Dendritic cell treated with granulocyte-macrophage colony-stimulating factor and Interleukin-4, amounts not matched to agents 40 ng/mL and 50 ng/mL, for 4 days (primary cell): ENCODE results near the gene OXSR1.
A peak's percentile ranks its signal among the peaks of the same experiment; 100 is the strongest.
"Not testable (repeated sequence)": the region's sequence is repeated elsewhere in the genome, so short reads cannot be mapped to it uniquely, and the experiment has no call there.

Source experiments
- H3K27ac Mint-ChIP-seq: one replicate; pipeline ENCODE4 v1.8.0; 2022; ENCODE audit warnings: mild to moderate bottlenecking, mixed read lengths
- H3K27me3 Mint-ChIP-seq: one replicate; pipeline ENCODE4 v1.8.0; 2022; ENCODE audit warnings: mild to moderate bottlenecking, mixed read lengths
- H3K36me3 Mint-ChIP-seq: one replicate; pipeline ENCODE4 v1.8.0; 2022; ENCODE audit warnings: low read depth, mixed read lengths
- H3K4me1 Mint-ChIP-seq: one replicate; pipeline ENCODE4 v1.8.0; 2022; ENCODE audit warnings: low read depth, mixed read lengths
- H3K4me3 Mint-ChIP-seq: one replicate; pipeline ENCODE4 v1.8.0; 2022; ENCODE audit warnings: mild to moderate bottlenecking, moderate library complexity, mixed read lengths
- H3K9me3 Mint-ChIP-seq: one replicate; pipeline ENCODE4 v1.8.0; 2022; ENCODE audit warnings: mixed read lengths
- intact Hi-C: fragments of 100-400 bp; cut with micrococcal nuclease; formaldehyde crosslinking; loops from one replicate; pipeline ENCODE4 v1.15.0; 2022

The OXSR1 gene

DNA sequence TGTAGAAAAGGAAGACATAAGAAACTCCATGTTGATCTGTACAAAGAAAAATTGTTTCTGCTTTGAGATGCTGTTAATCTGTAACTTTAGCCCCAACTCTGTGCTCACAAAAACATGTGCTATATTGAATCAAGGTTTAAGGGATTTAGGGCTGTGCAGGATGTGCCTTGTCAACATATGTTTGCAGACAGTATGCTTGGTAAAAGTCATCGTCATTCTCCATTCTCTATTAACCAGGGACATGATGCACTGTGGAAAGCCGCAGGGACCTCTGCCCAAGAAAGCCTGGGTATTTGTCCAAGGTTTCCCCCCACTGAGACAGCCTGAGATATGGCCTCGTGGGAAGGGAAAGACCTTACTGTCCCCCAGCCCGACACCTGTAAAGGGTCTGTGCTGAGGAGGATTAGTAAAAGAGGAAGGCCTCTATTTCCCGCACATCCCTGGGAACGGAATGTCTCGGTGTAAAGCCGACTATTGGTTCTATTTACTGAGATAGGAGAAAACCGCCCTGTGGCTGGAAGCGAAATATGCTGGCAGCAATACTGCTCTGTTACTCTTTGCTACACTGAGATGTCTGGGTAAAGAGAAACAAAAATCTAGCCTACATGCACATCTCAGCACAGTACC is 30.7 kb upstream of the OXSR1 start:
- H3K36me3 Mint-ChIP-seq = peaks cover 81% of the 10 kb centered on the region
- not testable (repeated sequence) for H3K4me3 Mint-ChIP-seq, H3K9me3 Mint-ChIP-seq, H3K27ac Mint-ChIP-seq, H3K27me3 Mint-ChIP-seq
- peaks cover 78% of the 10 kb centered on the region for H3K4me1 Mint-ChIP-seq
- intact Hi-C loops = loop anchor here (5.0 kb wide), 3 partner anchors 98 to 1248 kb away; partner anchors contain the start of genes SLC25A38 and XYLB

DNA sequence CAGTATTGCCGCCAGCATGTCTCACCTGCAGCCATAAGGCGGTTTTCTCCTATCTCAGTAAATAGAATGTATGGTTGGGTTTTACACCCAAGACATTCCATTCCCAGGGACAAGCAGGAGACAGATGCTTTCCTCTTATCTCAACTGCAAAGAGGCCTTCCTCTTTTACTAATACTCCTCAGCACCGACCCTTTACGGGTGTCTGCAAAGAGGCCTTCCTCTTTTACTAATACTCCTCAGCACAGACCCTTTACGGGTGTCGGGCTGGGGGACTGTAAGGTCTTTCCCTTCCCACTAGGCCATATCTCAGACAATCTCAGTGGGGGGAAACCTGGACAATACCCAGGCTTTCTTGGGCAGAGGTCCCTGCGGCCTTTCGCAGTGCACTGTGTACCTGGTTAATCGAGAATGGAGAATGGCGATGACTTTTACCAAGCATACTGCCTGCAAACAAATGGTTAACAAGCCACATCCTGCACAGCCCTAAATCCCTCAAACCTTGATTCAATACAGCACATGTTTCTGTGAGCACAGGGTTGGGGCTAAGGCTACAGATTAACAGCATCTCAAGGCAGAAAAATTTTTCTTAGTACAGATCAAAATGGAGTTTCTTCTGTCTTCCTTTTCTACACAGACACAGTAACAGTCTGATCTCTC is 29.6 kb upstream of the OXSR1 start:
- intact Hi-C loops = loop anchor here (5.0 kb wide), 2 partner anchors 212 to 1247 kb away; partner anchors contain the start of genes SLC25A38 and XYLB
- peaks cover 82% of the 10 kb centered on the region for H3K4me1 Mint-ChIP-seq
- H3K27ac Mint-ChIP-seq = peak overlapping the region; percentile 98
- H3K36me3 Mint-ChIP-seq = peaks cover 76% of the 10 kb centered on the region
- H3K9me3 Mint-ChIP-seq, H3K27me3 Mint-ChIP-seq: not testable (repeated sequence)
- peak overlapping the region; percentile 96 for H3K4me3 Mint-ChIP-seq

DNA sequence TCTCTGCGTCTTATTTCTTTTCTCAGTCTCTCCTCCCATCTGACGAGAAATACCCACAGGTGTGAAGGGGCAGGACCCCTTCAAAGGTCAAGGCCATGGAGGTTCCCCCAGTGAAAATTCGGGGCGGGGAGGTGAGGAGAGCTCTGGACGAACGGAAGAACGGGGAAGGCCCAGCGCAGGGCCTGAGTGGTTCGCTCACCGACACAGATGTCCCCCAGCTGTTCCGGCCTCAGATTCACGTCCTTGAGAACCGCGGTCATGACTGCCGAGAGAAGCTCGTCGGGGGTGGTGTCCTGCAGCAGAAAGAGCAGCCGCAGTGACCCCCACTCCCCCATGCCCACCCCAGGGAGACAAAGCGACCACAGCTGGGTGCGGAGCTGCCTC is 29.0 kb upstream of the OXSR1 start:
- intact Hi-C loops = loop anchor here (5.0 kb wide), 2 partner anchors 211 to 1246 kb away; partner anchors contain the start of genes SLC25A38 and XYLB
- no peaks in the 10 kb centered on the region for H3K27me3 Mint-ChIP-seq
- no peaks in the 10 kb centered on the region for H3K9me3 Mint-ChIP-seq
- H3K4me1 Mint-ChIP-seq = peaks cover 82% of the 10 kb centered on the region
- H3K4me3 Mint-ChIP-seq = peak overlapping the region; percentile 96
- H3K27ac Mint-ChIP-seq = peak overlapping the region; percentile 98
- peaks cover 76% of the 10 kb centered on the region for H3K36me3 Mint-ChIP-seq

DNA sequence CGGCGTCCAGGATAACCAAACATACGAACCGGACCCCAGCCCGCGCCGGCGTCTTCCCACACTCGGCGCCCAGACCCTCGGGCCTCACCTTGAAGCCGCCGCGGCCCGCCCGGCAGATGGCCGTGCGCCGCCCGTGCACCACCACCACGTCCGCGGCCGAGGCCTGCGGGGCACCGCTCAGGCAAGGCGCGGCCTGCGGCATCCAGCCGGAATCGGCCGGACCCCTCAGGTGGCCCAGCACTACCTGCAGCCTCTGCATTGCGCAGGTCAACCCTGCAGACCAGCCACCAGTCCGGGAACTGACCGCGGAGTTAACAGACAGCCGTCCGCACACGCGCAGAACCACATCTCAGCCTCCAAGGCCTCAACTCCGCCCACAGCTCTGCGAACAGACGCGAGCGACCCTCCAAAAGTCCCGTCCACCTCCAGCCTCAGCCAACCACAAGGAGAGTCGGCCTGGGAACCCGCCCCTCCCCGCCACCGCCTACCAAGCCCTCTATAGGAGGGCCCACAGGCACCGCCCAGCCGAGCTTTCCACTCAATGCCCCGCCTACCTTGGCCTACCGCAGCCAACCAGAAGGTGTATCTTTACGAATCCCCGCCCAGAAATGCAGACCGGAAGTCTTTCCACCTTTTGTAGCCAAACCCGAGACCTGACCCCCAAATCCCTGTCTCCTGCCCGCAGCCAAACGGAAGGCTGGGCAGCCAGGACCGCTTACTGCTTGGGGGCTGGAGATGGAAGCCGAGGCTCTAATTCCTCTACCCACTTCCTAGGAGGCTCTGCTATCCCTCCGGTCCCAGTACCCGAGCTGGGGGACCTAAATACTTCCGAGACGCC is 28.3 kb upstream of the OXSR1 start, which contains the start of gene ACAA1:
ACAA1 (minus strand) TSS at position 351 of the 838 bp plus-strand sequence; CDS start at position 259, 92 bp downstream.
- Mint-ChIP-seq H3K27ac (peak within 1 kb of the TSS; percentile 98), H3K4me1 (peaks cover 82% of the 10 kb centered on the region), H3K4me3 (peak within 1 kb of the TSS; percentile 96), H3K9me3 (no peaks in the 10 kb centered on the region), H3K36me3 (peaks cover 76% of the 10 kb centered on the region), H3K27me3 (no peaks in the 10 kb centered on the region)
- intact Hi-C loops = loop anchor here (1.0 to 5.0 kb wide), 3 partner anchors 28 to 1245 kb away; partner anchors contain the start of genes OXSR1, SLC25A38 and XYLB

DNA sequence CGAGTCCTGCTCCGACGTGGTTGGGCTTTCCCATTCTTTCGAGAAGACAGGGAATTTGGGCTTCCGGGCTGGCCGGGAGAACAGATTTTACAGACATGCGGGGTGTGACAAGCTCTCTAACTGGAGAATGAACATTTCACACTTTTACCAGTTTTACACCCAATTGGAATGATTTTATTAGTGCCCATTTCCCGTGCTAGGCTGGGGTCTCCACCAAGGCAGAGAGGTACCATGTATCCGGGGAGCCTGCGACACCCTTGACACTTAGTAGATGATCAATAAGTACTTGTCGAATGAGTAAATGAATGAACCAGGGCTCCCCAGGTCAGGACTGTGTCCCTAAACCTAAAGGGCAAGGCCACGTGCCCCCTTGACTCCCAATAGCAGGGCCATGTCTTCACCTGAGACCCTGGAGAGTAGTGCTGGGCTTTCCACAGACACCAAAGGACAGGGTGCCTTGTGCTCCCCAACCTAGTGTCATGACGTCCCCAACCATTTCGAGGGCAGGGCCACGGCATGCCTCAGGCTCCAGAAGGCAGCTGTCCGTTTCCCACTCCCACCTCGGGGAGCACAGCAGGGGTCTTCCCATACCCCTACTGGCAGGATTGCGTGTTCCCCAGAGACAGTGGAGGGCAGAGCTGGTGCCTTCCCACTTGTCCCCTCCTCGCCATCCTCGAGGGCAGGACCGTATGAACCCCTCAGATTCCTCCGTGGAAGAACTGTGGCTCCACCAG is 27.6 kb upstream of the OXSR1 start:
- Mint-ChIP-seq H3K27me3 (no peaks in the 10 kb centered on the region), H3K4me3 (peak overlapping the region; percentile 96), H3K27ac (peak overlapping the region; percentile 98), H3K4me1 (peaks cover 80% of the 10 kb centered on the region), H3K36me3 (peaks cover 73% of the 10 kb centered on the region), H3K9me3 (no peaks in the 10 kb centered on the region)
- intact Hi-C loops = loop anchor here (1.0 to 5.0 kb wide), 3 partner anchors 28 to 1245 kb away; partner anchors contain the start of genes OXSR1, SLC25A38 and XYLB

DNA sequence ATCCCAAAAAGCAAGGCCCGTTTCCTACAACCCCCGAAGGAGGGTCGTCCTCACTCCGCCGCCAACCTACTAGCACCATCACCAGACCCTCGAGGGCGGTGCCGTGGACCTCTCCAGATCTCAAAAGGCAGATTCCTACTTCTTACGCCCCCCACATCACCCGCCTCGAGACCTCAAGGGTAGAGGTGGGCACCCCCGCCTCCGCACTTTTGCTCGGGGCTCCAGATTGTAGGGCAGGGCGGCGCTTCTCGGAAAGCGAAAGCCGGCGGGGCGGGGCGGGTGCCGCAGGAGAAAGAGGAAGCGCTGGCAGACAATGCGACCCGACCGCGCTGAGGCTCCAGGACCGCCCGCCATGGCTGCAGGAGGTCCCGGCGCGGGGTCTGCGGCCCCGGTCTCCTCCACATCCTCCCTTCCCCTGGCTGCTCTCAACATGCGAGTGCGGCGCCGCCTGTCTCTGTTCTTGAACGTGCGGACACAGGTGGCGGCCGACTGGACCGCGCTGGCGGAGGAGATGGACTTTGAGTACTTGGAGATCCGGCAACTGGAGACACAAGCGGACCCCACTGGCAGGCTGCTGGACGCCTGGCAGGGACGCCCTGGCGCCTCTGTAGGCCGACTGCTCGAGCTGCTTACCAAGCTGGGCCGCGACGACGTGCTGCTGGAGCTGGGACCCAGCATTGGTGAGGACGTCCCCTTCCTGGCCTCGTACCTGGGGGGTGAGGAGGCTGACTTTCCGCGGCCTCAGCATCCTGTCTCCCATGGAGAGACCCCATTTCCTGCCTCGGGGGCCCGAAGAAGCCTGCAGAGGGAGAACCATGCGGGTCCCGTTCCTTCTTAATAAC is 26.8 kb upstream of the OXSR1 start, which contains the start of gene MYD88:
MYD88 (plus strand) TSS at position 313 of the 842 bp plus-strand sequence; CDS start at position 353, 40 bp downstream.
- Mint-ChIP-seq H3K27me3 (no peaks in the 10 kb centered on the region), H3K9me3 (no peaks in the 10 kb centered on the region), H3K36me3 (peaks cover 66% of the 10 kb centered on the region), H3K27ac (peak within 1 kb of the TSS; percentile 98), H3K4me3 (peak within 1 kb of the TSS; percentile 96), H3K4me1 (peaks cover 80% of the 10 kb centered on the region)
- intact Hi-C loops = loop anchor here (5.0 kb wide), 2 partner anchors 209 to 1244 kb away; partner anchors contain the start of genes SLC25A38 and XYLB

DNA sequence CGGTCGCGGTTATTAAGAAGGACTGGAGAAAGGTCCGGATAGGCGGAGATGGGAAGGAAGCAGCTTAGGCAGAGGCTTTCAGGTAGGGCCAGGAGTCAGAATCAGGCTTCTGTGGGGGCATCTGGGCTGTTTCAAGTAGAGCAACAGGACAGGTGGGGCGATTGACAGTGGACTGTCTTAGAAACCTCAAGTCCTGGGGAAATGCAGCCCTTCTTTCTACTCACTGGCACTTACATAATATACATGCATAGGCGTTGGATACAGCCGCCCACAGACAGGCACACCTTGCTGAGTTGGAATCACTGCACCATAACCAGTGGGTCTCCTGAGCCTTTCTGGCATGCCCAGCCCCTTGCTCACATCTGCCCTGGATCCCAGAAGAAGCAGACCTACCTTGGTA is 26.1 kb upstream of the OXSR1 start:
- peak overlapping the region; percentile 96 for H3K4me3 Mint-ChIP-seq
- peaks cover 80% of the 10 kb centered on the region for H3K4me1 Mint-ChIP-seq
- no peaks in the 10 kb centered on the region for H3K27me3 Mint-ChIP-seq
- intact Hi-C loops = loop anchor here (5.0 kb wide), 2 partner anchors 208 to 1243 kb away; partner anchors contain the start of genes SLC25A38 and XYLB
- H3K9me3 Mint-ChIP-seq = no peaks in the 10 kb centered on the region
- peaks cover 59% of the 10 kb centered on the region for H3K36me3 Mint-ChIP-seq
- peak overlapping the region; percentile 98 for H3K27ac Mint-ChIP-seq

DNA sequence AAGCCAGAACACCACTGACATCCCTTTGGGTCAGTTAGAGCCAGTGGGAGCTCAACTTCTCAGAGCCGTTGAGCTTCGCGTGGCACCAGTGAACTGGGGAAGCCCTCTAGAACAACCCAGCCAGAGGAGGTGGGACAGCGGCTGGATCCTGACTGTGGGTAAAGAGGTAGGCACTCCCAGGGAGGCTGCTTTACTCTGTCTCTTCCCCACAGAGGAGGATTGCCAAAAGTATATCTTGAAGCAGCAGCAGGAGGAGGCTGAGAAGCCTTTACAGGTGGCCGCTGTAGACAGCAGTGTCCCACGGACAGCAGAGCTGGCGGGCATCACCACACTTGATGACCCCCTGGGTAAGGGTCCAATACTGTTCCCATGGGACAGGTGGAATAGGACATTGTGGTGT is 25.7 kb upstream of the OXSR1 start:
- Mint-ChIP-seq H3K27me3 (no peaks in the 10 kb centered on the region), H3K4me3 (peak overlapping the region; percentile 96), H3K36me3 (peaks cover 55% of the 10 kb centered on the region), H3K9me3 (no peaks in the 10 kb centered on the region), H3K27ac (peak overlapping the region; percentile 98), H3K4me1 (peaks cover 78% of the 10 kb centered on the region)
- intact Hi-C loops = loop anchor here (5.0 kb wide), 2 partner anchors 208 to 1243 kb away; partner anchors contain the start of genes SLC25A38 and XYLB

DNA sequence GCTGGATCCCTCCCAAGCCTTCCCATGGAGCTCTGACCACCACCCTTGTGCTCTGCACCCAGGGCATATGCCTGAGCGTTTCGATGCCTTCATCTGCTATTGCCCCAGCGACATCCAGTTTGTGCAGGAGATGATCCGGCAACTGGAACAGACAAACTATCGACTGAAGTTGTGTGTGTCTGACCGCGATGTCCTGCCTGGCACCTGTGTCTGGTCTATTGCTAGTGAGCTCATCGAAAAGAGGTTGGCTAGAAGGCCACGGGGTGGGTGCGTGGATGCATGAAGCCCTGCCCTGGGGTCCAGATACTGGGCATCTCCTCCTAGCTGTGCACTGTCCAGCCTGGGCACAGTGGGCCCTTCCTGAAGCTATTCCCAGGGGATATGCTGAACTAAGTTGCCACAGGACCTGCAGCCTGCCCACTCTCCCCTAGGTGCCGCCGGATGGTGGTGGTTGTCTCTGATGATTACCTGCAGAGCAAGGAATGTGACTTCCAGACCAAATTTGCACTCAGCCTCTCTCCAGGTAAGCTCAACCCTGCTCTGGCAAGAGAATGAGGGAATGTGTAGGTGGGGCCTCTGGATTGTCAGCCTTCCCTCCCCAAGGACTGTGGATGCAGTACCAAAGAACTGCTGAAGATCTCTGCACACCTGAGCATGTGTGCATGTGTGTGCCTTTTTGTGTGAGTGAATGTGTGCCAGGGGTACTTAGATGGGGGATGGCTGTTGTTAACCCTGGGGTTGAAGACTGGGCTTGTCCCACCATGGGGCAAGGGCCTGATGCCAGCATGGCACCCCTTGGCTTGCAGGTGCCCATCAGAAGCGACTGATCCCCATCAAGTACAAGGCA is 24.8 kb upstream of the OXSR1 start:
- peak overlapping the region; percentile 96 for H3K4me3 Mint-ChIP-seq
- H3K36me3 Mint-ChIP-seq = peaks cover 47% of the 10 kb centered on the region
- H3K27me3 Mint-ChIP-seq = no peaks in the 10 kb centered on the region
- H3K27ac Mint-ChIP-seq = no peak overlapping the region
- no peaks in the 10 kb centered on the region for H3K9me3 Mint-ChIP-seq
- intact Hi-C loops = no loop called here
- peaks cover 70% of the 10 kb centered on the region for H3K4me1 Mint-ChIP-seq

DNA sequence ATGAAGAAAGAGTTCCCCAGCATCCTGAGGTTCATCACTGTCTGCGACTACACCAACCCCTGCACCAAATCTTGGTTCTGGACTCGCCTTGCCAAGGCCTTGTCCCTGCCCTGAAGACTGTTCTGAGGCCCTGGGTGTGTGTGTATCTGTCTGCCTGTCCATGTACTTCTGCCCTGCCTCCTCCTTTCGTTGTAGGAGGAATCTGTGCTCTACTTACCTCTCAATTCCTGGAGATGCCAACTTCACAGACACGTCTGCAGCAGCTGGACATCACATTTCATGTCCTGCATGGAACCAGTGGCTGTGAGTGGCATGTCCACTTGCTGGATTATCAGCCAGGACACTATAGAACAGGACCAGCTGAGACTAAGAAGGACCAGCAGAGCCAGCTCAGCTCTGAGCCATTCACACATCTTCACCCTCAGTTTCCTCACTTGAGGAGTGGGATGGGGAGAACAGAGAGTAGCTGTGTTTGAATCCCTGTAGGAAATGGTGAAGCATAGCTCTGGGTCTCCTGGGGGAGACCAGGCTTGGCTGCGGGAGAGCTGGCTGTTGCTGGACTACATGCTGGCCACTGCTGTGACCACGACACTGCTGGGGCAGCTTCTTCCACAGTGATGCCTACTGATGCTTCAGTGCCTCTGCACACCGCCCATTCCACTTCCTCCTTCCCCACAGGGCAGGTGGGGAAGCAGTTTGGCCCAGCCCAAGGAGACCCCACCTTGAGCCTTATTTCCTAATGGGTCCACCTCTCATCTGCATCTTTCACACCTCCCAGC is 24.0 kb upstream of the OXSR1 start:
- Mint-ChIP-seq H3K4me3 (no peak overlapping the region), H3K4me1 (peaks cover 66% of the 10 kb centered on the region), H3K27me3 (no peaks in the 10 kb centered on the region), H3K36me3 (peaks cover 43% of the 10 kb centered on the region), H3K9me3 (no peaks in the 10 kb centered on the region), H3K27ac (no peak overlapping the region)
- intact Hi-C loops = no loop called here

DNA sequence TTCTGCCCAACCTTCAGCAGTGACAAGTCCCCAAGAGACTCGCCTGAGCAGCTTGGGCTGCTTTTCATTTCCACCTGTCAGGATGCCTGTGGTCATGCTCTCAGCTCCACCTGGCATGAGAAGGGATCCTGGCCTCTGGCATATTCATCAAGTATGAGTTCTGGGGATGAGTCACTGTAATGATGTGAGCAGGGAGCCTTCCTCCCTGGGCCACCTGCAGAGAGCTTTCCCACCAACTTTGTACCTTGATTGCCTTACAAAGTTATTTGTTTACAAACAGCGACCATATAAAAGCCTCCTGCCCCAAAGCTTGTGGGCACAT is 23.4 kb upstream of the OXSR1 start:
- intact Hi-C loops = no loop called here
- no peaks in the 10 kb centered on the region for H3K9me3 Mint-ChIP-seq
- H3K27ac Mint-ChIP-seq = no peak overlapping the region
- peaks cover 70% of the 10 kb centered on the region for H3K4me1 Mint-ChIP-seq
- peaks cover 37% of the 10 kb centered on the region for H3K36me3 Mint-ChIP-seq
- no peak overlapping the region for H3K4me3 Mint-ChIP-seq
- no peaks in the 10 kb centered on the region for H3K27me3 Mint-ChIP-seq
